Left lobe of liver (tissue), 2 donors: ENCODE data around the gene MAP3K14. TPM values are rescaled to one million over a fixed set of nuclear protein-coding genes. Genes with fewer than 3 reads are reported as not detected.
"Not testable (repeated sequence)": the region's sequence is repeated elsewhere in the genome, so short reads cannot be mapped to it uniquely, and the experiment has no call there.

Experiments
- ATAC-seq: fragments of 200-7000 bp; cut with Tn5 transposase; one replicate; pipeline ENCODE4 v1.9.1; 2020; ENCODE audit warnings: mild to moderate bottlenecking, moderate library complexity
- DNase-seq: peaks from one replicate; pipeline ENCODE4 v3.0.0-alpha.2; 2020; ENCODE audit warnings: low spot score
- total RNA-seq: library from RNA; stranded (reverse); gene quantifications from one replicate; pipeline ENCODE4 v1.2.1, GENCODE V29; 2021
- donor health status: DM: no; HTN: no; CAD: no; lungs with moderate emphysema.
- donor health status: DM: no; HTN: yes; CAD: no.

The MAP3K14 gene
- total RNA-seq, 1 donor from 2014 or later: 6.9 TPM

- ATAC-seq (no peak), DNase-seq (no peak)
These were observed 11.2 kb downstream of the MAP3K14 start for GRCh38 chr17:45305530-45306087.

- peak; percentile 12 for ATAC-seq
- DNase-seq: no peak
These were observed 14.1 kb downstream of the MAP3K14 start for GRCh38 chr17:45302649-45303173.

GRCh38 chr17:45302220-45302619, 14.6 kb downstream of the MAP3K14 start:
- not testable (repeated sequence) for DNase-seq, ATAC-seq

- no peak for ATAC-seq
- no peak for DNase-seq
These were observed 15.1 kb downstream of the MAP3K14 start for GRCh38 chr17:45301674-45302073.

- no peak for DNase-seq
- peak; percentile 62 for ATAC-seq
These were observed 16.6 kb downstream of the MAP3K14 start for GRCh38 chr17:45300060-45300751.

GRCh38 chr17:45299361-45299760, 17.5 kb downstream of the MAP3K14 start:
- ATAC-seq: peak; percentile 18

GRCh38 chr17:45298546-45299285, 18.1 kb downstream of the MAP3K14 start:
- ATAC-seq (no peak), DNase-seq (no peak)

More at GRCh38 chr17:45299361-45299760, 17.5 kb downstream of the MAP3K14 start:
- no peak for DNase-seq

GRCh38 chr17:45296833-45297124, 20.0 kb downstream of the MAP3K14 start:
- no peak for DNase-seq
- no peak for ATAC-seq

GRCh38 chr17:45296003-45296832, 20.6 kb downstream of the MAP3K14 start:
- ATAC-seq (no peak), DNase-seq (no peak)

GRCh38 chr17:45294506-45294905, 22.3 kb downstream of the MAP3K14 start:
- DNase-seq (peak; percentile 84), ATAC-seq (peak; percentile 66)

- DNase-seq (peak; percentile 88), ATAC-seq (peak; percentile 79)
These were observed 23.2 kb downstream of the MAP3K14 start for GRCh38 chr17:45293413-45294211.

- no peak for DNase-seq
- ATAC-seq: no peak
These were observed 24.0 kb downstream of the MAP3K14 start for GRCh38 chr17:45292696-45293412.

GRCh38 chr17:45291171-45291805, 25.5 kb downstream of the MAP3K14 start:
- DNase-seq (no peak), ATAC-seq (no peak)

GRCh38 chr17:45290269-45290765, 26.5 kb downstream of the MAP3K14 start:
- ATAC-seq: no peak
- no peak for DNase-seq

- DNase-seq: no peak
- ATAC-seq: no peak
These were observed 27.2 kb downstream of the MAP3K14 start for GRCh38 chr17:45289301-45290268.

GRCh38 chr17:45288825-45289224, 28.0 kb downstream of the MAP3K14 start:
- ATAC-seq: peak; percentile 47
- peak; percentile 73 for DNase-seq
